SK-N-SH (cell line): ENCODE data around the gene MBTPS2. TPM values are rescaled to one million over a fixed set of nuclear protein-coding genes. Genes with fewer than 3 reads are reported as not detected.
"Not testable (repeated sequence)": the region's sequence is repeated elsewhere in the genome, so short reads cannot be mapped to it uniquely, and the experiment has no call there.

ENCODE experiments used
- CTCF ChIA-PET: fragments of 300-600, 350-600 bp; formaldehyde crosslinking; extraction: SDS; loops from one replicate; lab custom pipeline; 2021; lab: Yijun Ruan, JAX
- POLR2A ChIA-PET: fragments of 350-600 bp; sonication (Branson Sonifier 250); formaldehyde crosslinking; extraction: SDS; loops from one replicate; lab custom pipeline; 2020; ENCODE audit warnings: antibody characterized with exemption, inconsistent platforms; lab: Yijun Ruan, JAX
- DNase-seq: peaks from one replicate; pipeline ENCODE4 v3.0.0; 2012
- H2AFZ ChIP-seq: fragments of 200-600 bp; sonication (generic); 2 replicates; pipeline ENCODE4 v1.8.1; 2016; ENCODE audit warnings: antibody characterized with exemption, mild to moderate bottlenecking, low read depth
- H3F3A ChIP-seq: fragments of 200-600 bp; sonication (generic); replicated peaks from 2 replicates; pipeline ENCODE3; 2016; ENCODE audit warnings: antibody characterized with exemption, mild to moderate bottlenecking; ENCODE audit not compliant: insufficient read depth
- H3K27ac ChIP-seq, 2 experiments: fragments of 200-500 bp in 1 of 2; fragments of 200-600 bp in 1 of 2; sonication (Bioruptor generic) in 1 of 2; sonication (generic), shearing (Covaris generic) in 1 of 2; 2 replicates each; pipeline versions ENCODE4 v1.5.1 to v1.6.1; 2014 to 2016; ENCODE audit warnings: low read depth in 2 of 2, inconsistent platforms in 1 of 2, low read length in 1 of 2, mild to moderate bottlenecking in 1 of 2, mixed read lengths in 1 of 2
- H3K27me3 ChIP-seq: fragments of 200-600 bp; sonication (generic), shearing (Covaris generic); 2 replicates; pipeline ENCODE4 v1.6.1; 2016; ENCODE audit warnings: mixed run types; ENCODE audit not compliant: insufficient read depth
- H3K36me3 ChIP-seq, 2 experiments: fragments of 200-500 bp in 1 of 2; fragments of 200-600 bp in 1 of 2; sonication (Bioruptor generic) in 1 of 2; sonication (generic) in 1 of 2; replicated peaks in 1 of 2; 2 replicates each; pipeline versions ENCODE3 to v1.5.1; 2014 to 2016; ENCODE audit warnings: low read length in 1 of 2, mild to moderate bottlenecking in 1 of 2; ENCODE audit not compliant: insufficient read depth in 2 of 2, control insufficient read depth in 1 of 2
- H3K4me1 ChIP-seq, 2 experiments: fragments of 200-500 bp in 1 of 2; fragments of 200-600 bp in 1 of 2; sonication (Bioruptor generic) in 1 of 2; sonication (generic), shearing (Covaris generic) in 1 of 2; 2 replicates each; pipeline versions ENCODE4 v1.5.1 to v1.6.1; 2014 to 2016; ENCODE audit warnings: low read depth in 1 of 2, low read length in 1 of 2, mixed run types in 1 of 2; ENCODE audit not compliant: insufficient read depth in 2 of 2, control insufficient read depth in 1 of 2
- H3K4me2 ChIP-seq: fragments of 200-600 bp; sonication (generic), shearing (Covaris generic); 2 replicates; pipeline ENCODE4 v1.6.1; 2017; ENCODE audit warnings: mixed run types
- H3K4me3 ChIP-seq, 2 experiments: fragments of 200-500 bp in 1 of 2; fragments of 200-600 bp in 1 of 2; sonication (Bioruptor generic) in 1 of 2; sonication (generic), shearing (Covaris generic) in 1 of 2; 2 replicates each; pipeline versions ENCODE4 v1.5.1 to v1.8.1; 2014 to 2016; ENCODE audit warnings: low read depth in 2 of 2, inconsistent platforms in 1 of 2, low read length in 1 of 2, mild to moderate bottlenecking in 1 of 2, mixed read lengths in 1 of 2, moderate library complexity in 1 of 2
- H3K79me2 ChIP-seq: fragments of 200-600 bp; sonication (generic); 2 replicates; pipeline ENCODE4 v1.8.1; 2017; ENCODE audit warnings: mild to moderate bottlenecking; ENCODE audit not compliant: insufficient read depth
- H3K9ac ChIP-seq: fragments of 200-600 bp; sonication (generic); 2 replicates; pipeline ENCODE4 v1.6.1; 2017; ENCODE audit warnings: mixed run types
- H3K9me2 ChIP-seq: fragments of 200-600 bp; sonication (generic); 2 replicates; pipeline ENCODE4 v1.6.1; 2017; ENCODE audit warnings: mixed run types
- H3K9me3 ChIP-seq: fragments of 200-600 bp; sonication (generic); 2 replicates; pipeline ENCODE4 v1.6.1; 2017; ENCODE audit warnings: mixed run types, mild to moderate bottlenecking, moderate library complexity
- H4K20me1 ChIP-seq: fragments of 200-600 bp; sonication (generic); 2 replicates; pipeline ENCODE4 v1.6.1; 2017; ENCODE audit warnings: mild to moderate bottlenecking, mixed run types; ENCODE audit not compliant: insufficient read depth
- CTCF ChIP-seq: fragments of 200-600 bp; sonication (generic); IDR thresholded peaks from 2 replicates; pipeline ENCODE4 v1.6.1; 2017; ENCODE audit warnings: antibody characterized with exemption, mild to moderate bottlenecking, moderate library complexity
- ELF1 ChIP-seq: IDR thresholded peaks from 2 replicates; pipeline ENCODE4 v1.4.0; 2012
- EP300 ChIP-seq, 2 experiments: IDR thresholded peaks; 2 replicates each; pipeline versions ENCODE4 v1.4.0 to v1.6.1; 2012; ENCODE audit warnings: borderline replicate concordance in 1 of 2, low read depth in 1 of 2, low read length in 1 of 2
- EZH2phosphoT487 ChIP-seq: fragments of 200-600 bp; sonication (generic); IDR thresholded peaks from 2 replicates; pipeline ENCODE4 v1.6.1; 2017; ENCODE audit warnings: low read depth, mixed run types, mild to moderate bottlenecking, antibody characterized with exemption, moderate library complexity, borderline replicate concordance
- FOXJ3 ChIP-seq: sonication (generic); formaldehyde crosslinking; IDR thresholded peaks from 2 replicates; pipeline ENCODE4 v1.5.1; 2020; ENCODE audit warnings: mild to moderate bottlenecking, missing genetic modification reagents
- FOXM1 ChIP-seq: IDR thresholded peaks from 2 replicates; pipeline ENCODE4 v1.4.0; 2012; ENCODE audit warnings: low read depth, mild to moderate bottlenecking
- GABPA ChIP-seq: IDR thresholded peaks from 2 replicates; pipeline ENCODE4 v1.4.0; 2012; ENCODE audit warnings: low read depth, mild to moderate bottlenecking
- GATA2 ChIP-seq: sonication (generic); formaldehyde crosslinking; IDR thresholded peaks from 2 replicates; pipeline ENCODE4 v1.5.0; 2020; ENCODE audit warnings: mild to moderate bottlenecking, missing genetic modification reagents
- IRF3 ChIP-seq: fragments of 150-350 bp; IDR thresholded peaks from 2 replicates; pipeline ENCODE4 v1.6.1; 2016; ENCODE audit warnings: mild to moderate bottlenecking, low read depth, low read length
- JUND ChIP-seq: IDR thresholded peaks from 2 replicates; pipeline ENCODE4 v1.4.0; 2012
- MEF2A ChIP-seq: IDR thresholded peaks from 2 replicates; pipeline ENCODE4 v1.4.0; 2012; ENCODE audit warnings: low read depth, borderline replicate concordance
- MXI1 ChIP-seq: IDR thresholded peaks from 2 replicates; pipeline ENCODE4 v1.6.1; 2012; ENCODE audit warnings: mild to moderate bottlenecking, low read depth, low read length, improper control_type of control experiment
- NFIC ChIP-seq: IDR thresholded peaks from 2 replicates; pipeline ENCODE4 v1.4.0; 2012; ENCODE audit warnings: borderline replicate concordance
- POLR2AphosphoS5 ChIP-seq: IDR thresholded peaks from 2 replicates; pipeline ENCODE4 v1.6.1; 2012; ENCODE audit warnings: low read depth, low read length
- RAD21 ChIP-seq: IDR thresholded peaks from 2 replicates; pipeline ENCODE4 v1.6.1; 2012; ENCODE audit warnings: mild to moderate bottlenecking, low read length
- RFX5 ChIP-seq: IDR thresholded peaks from 2 replicates; pipeline ENCODE4 v1.6.1; 2012; ENCODE audit warnings: mild to moderate bottlenecking, improper control_type of control experiment, low read length
- SIN3A ChIP-seq: IDR thresholded peaks from 2 replicates; pipeline ENCODE4 v1.6.1; 2012; ENCODE audit warnings: low read depth, mild to moderate bottlenecking, low read length, moderate library complexity, borderline replicate concordance
- SMC3 ChIP-seq: IDR thresholded peaks from 2 replicates; pipeline ENCODE4 v1.6.1; 2012; ENCODE audit warnings: low read depth, low read length, improper control_type of control experiment
- TAF1 ChIP-seq: IDR thresholded peaks from 2 replicates; pipeline ENCODE4 v1.6.1; 2012; ENCODE audit warnings: low read depth, mild to moderate bottlenecking, low read length, moderate library complexity, borderline replicate concordance
- TEAD4 ChIP-seq: IDR thresholded peaks from 2 replicates; pipeline ENCODE4 v1.4.0; 2012; ENCODE audit warnings: mild to moderate bottlenecking, borderline replicate concordance; ENCODE audit not compliant: insufficient read depth
- YY1 ChIP-seq: IDR thresholded peaks from 2 replicates; pipeline ENCODE4 v1.4.0; 2012; ENCODE audit warnings: low read depth, mild to moderate bottlenecking
- WGBS: methylation state at CpG from one replicate; pipeline ENCODE4 v1.1.6; 2017; ENCODE audit warnings: low lambda C conversion rate; 5-methylcytosine and 5-hydroxymethylcytosine counted together
- polyA plus RNA-seq, 3 experiments: library from polyadenylated mRNA; depleted of rRNA; stranded (reverse); fragments of >200 nt; gene quantifications; 2 replicates each; pipeline ENCODE4 v1.2.3, GENCODE V29; 2012

MBTPS2 gene
- polyA plus RNA-seq, 1 of the 3 experiments (the other 2 are of a cell fraction), result 21.6 TPM

- Histone ChIP-seq H4K20me1 (no peaks in the 10 kb centered on the region), H3K4me2 (no peak overlapping the region), H3K27ac (no peak overlapping the region), H3F3A (no peaks in the 10 kb centered on the region), H3K9me3 (no peaks in the 10 kb centered on the region), H3K4me1 (no peaks in the 10 kb centered on the region), H3K27me3 (peaks cover 24% of the 10 kb centered on the region; the same call in 1 of the 2 replicates), H3K9ac (no peak overlapping the region), H3K9me2 (no peaks in the 10 kb centered on the region), H2AFZ (no peak overlapping the region), H3K79me2 (no peaks in the 10 kb centered on the region), H3K36me3 (no peaks in the 10 kb centered on the region), H3K4me3 (no peak overlapping the region)
- 43% methylated on average over 5 of the region's 5 CpGs for WGBS
- ChIA-PET CTCF (no interaction called here), POLR2A (no interaction called here)
- no peak for DNase-seq
- no peak for TF ChIP-seq IRF3
- no peak for TF ChIP-seq TAF1
- TF ChIP-seq POLR2AphosphoS5, result no peak
- no peak for TF ChIP-seq FOXJ3 (CRISPR knock-in tag)
- TF ChIP-seq GATA2 (CRISPR knock-in tag), result no peak
- no peak for TF ChIP-seq RFX5
- no peak for TF ChIP-seq FOXM1
- TF ChIP-seq EP300 (IDR thresholded peaks at IDR 0.05; ENCODE audit: borderline replicate concordance in 1 of 2, low read depth in 1 of 2, low read length in 1 of 2), result no peak
- TF ChIP-seq SIN3A, result no peak
These were observed 23.3 kb upstream of the MBTPS2 start for GRCh38 chrX:21816136-21816535.

DNA sequence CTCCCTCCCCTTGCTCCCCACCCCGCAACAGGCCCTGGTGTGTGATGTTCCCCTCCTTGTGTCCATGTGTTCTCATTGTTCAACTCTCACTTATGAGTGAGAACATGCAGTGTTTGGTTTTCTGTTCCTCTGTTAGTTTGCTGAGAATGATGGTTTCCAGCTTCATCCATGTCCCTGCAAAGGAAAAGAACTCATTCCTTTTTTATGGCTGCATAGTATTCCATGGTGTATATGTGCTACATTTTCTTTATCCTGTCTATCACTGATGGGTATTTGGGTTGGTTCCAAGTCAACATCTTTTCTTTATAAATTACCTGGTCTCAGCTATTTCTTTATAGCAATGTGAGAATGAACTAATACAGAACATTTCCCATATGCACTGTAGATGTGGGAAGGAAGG is 19.2 kb upstream of the MBTPS2 start:
- DNase-seq, H3K9me2 ChIP-seq, POLR2A ChIA-PET, H3K79me2 ChIP-seq, H3K9me3 ChIP-seq, CTCF ChIA-PET, H3F3A ChIP-seq, H3K4me3 ChIP-seq, H3K4me1 ChIP-seq, H3K9ac ChIP-seq, H3K4me2 ChIP-seq, H4K20me1 ChIP-seq, H3K36me3 ChIP-seq, H2AFZ ChIP-seq, H3K27ac ChIP-seq: not testable (repeated sequence)
- H3K27me3 ChIP-seq, result peaks cover 11% of the 10 kb centered on the region; the same call in 1 of the 2 replicates
- WGBS, result 23% methylated on average over 1 of the region's 1 CpG

GRCh38 chrX:21821875-21822274 is 17.5 kb upstream of the MBTPS2 start:
- Histone ChIP-seq H3K9ac (no peak overlapping the region), H3K79me2 (no peaks in the 10 kb centered on the region), H4K20me1 (no peaks in the 10 kb centered on the region), H3K27ac (no peak overlapping the region), H3K36me3 (no peaks in the 10 kb centered on the region), H3K9me3 (no peaks in the 10 kb centered on the region), H3K27me3 (peaks cover 11% of the 10 kb centered on the region; the same call in 1 of the 2 replicates), H3K4me2 (no peak overlapping the region), H3K4me3 (no peak overlapping the region), H3K4me1 (no peaks in the 10 kb centered on the region), H3F3A (no peaks in the 10 kb centered on the region), H3K9me2 (no peaks in the 10 kb centered on the region), H2AFZ (no peak overlapping the region)
- DNase-seq, result no peak
- TF ChIP-seq CTCF (no peak), FOXJ3 (CRISPR knock-in tag) (no peak), ELF1 (no peak), MEF2A (no peak), EZH2phosphoT487 (no peak), SMC3 (no peak), NFIC (no peak), GATA2 (CRISPR knock-in tag) (no peak), MXI1 (no peak), RAD21 (no peak), TEAD4 (no peak), GABPA (no peak), JUND (no peak), YY1 (no peak), TAF1 (no peak)
- POLR2A ChIA-PET, result no interaction called here
- 16% methylated on average over 3 of the region's 3 CpGs for WGBS
- CTCF ChIA-PET, result interaction anchor here (0.7 kb wide), 1 partner anchor 176 kb away, joined by 3 read pairs; no protein-coding TSS in a partner anchor
